CD4-positive, alpha-beta T cell treated with Interleukin-10 for 1 hour (primary cell): ENCODE data around the gene CPNE2.
A peak's percentile ranks its signal among the peaks of the same experiment; 100 is the strongest.

Source experiments
- DNase-seq: peaks from one replicate; pipeline ENCODE4 v3.0.0-alpha.2; 2020

CPNE2 gene

DNA sequence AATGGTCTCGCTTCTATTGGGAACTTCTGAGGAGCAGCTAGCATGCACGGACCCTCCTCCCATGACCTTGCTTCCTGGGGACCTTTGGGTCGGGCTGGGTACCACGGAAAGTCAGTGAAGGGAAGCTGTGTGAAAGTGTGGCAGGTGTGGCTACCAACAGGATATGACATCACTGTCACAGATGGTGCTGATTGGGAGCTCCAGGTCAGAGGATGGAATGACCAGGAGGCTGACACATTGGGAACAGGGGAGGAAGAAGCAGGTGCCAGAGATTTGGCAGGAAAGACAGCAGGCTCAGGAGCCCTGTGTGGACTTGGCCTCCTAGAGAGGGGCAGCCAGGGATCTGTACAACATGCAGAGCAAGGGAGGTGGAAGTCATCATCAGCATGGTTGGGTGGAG lies 34.0 kb downstream of the CPNE2 start:
- peak; percentile 14 for DNase-seq

DNA sequence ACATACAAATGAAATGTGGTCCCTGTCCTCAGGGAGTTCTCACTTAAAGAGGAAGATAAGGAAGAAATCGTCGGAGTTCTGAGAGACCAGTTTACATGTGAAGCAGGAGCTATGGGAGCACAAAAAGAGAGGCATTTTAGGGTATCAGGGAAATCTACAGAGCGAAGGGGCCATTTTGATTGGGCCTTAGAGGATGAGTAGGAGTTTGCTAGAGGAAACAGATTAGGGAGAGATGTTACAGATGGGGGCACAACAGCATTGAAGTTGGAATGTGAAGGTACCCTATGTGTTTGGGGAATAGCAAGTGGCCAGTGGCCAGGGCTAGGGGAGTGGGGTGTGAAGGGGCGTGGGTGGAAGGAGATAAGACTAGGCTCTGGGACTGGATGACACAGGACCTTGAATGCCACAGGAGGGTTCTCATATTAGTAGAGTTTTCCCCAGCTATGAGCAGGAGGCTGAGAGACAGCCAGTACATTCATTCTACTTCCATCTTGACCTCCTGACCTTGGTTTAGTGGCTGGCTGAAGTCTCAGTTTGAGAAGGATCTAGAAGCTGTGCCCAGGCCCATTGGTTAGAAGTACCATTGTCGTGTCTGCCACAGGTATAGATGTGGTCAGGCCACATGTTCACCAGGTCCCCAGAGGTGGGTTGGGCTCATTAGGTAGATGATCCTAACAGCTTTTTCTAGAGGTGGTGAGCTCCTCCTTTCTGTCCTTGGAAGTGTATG lies 34.8 kb downstream of the CPNE2 start:
- no peak for DNase-seq

DNA sequence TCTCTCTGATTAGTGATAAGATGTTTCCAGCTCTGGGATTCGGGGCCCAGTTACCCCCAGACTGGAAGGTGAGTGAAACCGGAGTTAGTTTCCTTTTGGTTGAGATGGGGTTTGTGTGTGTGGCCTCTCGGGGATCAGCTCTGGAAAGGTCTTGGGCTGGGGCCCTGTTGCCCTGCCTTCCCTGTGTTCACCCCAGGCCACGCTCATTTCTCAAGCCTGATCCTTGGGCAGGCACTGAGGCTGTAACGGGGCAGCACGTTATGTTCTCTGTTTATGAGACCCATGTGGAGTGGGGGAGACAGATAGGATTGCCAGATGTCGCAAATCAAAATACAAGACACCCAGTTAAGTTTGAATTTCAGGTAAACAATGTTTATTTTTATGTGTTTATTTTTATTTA lies 35.5 kb downstream of the CPNE2 start:
- DNase-seq = no peak

DNA sequence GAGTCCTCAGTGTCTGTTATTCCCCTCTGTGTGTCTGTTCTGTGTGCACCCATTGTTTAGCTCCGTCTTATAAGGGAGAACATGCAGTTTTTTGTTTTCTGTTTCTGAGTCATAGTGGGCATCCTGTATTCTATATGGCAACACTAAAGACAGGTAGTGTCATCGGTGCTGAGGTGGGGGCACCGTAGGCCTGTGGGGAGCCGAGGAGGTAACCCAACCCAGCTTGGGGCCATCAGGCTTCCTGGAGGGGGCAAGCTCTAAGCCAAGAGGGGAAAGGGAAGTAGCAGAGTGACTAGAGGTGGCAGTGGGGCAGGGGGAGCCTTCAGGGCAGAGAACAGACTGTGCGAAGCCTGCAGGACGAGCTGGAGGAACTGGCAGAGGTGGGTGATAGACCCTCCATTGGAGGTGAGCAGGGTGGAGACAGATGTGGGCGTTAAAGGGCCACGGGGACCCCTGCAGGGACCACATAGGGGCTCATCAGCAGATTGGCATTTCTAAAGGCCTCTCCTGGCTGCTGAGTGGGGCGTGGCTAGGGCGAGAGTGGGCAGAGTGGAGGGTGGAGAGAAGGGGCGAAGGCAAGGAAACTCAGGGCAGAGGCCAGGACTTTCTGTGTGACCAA lies 36.5 kb downstream of the CPNE2 start:
- DNase-seq = peak; percentile 54

DNA sequence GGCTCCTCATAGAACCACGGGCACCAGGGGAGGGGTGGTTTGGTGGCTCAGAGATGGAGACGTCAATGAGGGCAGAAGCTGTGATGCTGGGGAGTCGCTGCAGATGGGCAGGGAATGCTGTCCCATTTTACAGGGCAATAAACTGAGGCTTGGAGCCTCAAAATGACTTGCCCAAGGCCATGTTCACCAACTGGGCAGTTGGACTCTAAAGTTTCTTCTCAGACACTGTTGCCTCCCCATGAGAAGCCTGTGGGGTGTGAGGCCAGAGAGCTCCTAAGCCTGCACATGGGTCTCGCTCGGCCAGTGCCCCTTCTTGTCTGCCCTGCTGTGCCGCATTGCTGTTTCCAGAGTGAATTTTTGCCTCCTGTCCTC lies 38.6 kb downstream of the CPNE2 start:
- no peak for DNase-seq

DNA sequence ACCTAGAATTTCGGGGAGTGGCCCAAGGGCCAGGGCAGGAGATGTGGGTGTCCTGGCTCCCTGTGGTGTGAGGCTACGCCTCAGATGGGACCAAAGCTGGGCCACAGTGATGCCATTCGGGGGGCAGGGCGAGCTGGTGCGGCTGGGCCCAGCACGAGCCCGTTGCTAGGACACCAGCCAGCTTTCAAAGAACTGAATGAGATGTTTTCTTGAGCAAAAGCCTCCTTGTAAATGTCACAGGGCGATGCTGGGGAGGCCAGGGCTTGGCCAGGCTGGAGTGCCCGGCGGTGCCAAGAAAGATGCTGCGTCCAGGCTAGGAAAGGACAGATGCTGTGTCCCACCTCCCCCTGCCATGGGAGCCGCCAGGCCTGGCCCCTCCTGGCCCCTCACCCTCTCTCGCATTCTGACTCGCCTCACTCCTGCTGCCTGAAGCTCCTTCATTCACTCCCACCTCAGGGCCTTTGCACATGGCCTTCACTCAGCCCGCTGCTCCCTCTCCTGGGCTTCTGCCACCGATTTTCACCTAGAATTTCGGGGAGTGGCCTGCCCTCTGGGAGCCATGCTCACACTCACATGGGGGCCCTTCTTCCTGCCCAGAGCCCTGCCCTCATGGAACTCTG lies 39.1 kb downstream of the CPNE2 start:
- no peak for DNase-seq

DNA sequence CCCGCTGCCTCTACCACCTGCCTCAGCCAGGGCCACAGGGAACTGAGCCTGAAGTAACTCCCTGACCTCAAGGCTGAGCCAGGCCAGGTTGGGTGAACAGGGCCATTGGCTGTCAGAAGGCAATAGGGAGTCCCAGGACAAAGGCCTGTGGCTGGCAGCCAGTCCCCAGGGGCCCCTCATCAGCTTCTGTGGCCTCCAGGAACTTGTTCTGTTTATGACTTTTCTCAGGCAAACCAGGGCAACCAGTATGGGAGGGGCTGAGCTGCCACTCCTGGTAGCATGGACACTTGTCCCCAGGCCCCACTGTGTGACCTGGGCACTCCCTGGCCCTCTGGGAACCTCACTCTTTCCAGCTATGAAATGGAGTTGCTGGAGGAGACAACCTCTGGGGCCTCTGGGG lies 40.1 kb downstream of the CPNE2 start:
- DNase-seq = no peak

DNA sequence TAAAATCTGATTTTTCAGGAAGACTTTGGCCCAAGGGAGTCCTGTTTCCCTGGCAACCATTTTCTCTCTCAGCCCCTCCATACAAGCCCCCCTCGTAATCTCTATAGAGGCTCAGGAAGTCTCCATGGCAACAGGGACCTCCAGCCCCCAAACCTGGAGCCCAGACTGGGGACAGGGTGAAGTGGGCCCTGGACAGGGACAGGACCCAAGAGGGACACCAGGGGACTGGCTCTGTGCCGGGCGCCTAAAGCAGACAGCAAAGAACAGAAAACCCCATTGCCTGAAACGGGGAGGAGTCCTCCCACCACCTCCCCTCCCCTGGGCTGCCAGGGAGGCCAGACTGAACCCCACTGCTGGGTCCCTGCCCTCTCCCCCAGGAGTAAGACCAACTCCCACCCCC lies 40.6 kb downstream of the CPNE2 start:
- DNase-seq = no peak

DNA sequence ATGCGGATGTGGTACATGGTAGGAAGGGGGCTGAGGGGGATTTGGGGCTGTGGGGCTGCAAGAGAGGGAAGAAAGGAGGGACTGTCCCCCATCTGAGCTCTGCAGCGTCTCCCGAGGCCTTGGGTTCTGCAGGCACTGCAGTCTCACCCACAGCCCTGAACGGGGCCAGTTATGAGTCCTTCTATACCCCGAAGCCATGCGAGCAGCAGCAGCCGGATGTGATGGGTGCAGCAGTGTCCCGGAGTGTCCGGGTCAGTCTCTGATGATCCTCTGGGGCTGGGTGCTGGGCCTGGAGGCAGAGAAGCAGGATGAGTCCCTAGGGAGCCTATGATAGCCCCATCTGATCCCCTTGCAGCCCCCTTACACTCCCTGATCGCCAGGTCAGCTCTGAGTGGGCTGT lies 41.5 kb downstream of the CPNE2 start:
- DNase-seq = peak; percentile 17

DNA sequence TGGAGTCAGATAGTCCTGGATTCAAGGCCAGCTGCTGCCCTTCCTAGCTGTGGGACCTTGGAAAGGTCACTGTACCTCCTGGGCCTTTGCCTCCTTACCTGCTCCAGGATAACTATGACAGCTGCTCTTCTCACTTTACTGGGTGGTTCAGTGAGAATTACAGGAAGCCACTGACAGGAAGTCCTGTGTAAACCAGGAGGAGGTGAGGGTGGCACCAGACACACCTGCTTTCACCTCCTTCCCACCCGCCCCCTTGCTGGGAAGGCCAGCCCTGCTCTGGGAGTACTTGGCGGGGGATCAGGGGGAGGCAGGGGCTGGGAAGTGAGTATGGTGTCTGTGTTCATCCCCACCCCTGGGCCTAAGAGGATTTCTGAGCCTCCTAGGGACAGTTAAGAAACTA lies 42.6 kb downstream of the CPNE2 start:
- peak; percentile 64 for DNase-seq

DNA sequence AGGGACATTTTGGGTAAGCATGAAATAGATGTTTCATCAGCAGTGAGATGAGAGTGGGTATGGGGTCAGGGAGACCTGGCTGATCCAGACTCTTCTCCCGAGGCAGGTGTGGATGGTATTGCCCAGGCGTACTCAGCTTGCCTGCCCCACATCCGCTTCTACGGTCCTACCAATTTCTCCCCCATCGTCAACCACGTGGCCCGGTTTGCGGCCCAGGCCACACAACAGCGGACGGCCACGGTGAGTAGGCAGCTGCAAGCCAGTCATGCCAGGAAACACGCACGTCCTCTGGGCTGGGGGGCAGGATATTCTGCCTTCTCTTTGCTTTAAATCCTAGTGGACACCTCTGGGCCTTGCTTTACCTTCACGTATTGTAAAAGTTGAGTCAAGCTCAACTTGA lies 44.7 kb downstream of the CPNE2 start:
- DNase-seq = no peak

DNA sequence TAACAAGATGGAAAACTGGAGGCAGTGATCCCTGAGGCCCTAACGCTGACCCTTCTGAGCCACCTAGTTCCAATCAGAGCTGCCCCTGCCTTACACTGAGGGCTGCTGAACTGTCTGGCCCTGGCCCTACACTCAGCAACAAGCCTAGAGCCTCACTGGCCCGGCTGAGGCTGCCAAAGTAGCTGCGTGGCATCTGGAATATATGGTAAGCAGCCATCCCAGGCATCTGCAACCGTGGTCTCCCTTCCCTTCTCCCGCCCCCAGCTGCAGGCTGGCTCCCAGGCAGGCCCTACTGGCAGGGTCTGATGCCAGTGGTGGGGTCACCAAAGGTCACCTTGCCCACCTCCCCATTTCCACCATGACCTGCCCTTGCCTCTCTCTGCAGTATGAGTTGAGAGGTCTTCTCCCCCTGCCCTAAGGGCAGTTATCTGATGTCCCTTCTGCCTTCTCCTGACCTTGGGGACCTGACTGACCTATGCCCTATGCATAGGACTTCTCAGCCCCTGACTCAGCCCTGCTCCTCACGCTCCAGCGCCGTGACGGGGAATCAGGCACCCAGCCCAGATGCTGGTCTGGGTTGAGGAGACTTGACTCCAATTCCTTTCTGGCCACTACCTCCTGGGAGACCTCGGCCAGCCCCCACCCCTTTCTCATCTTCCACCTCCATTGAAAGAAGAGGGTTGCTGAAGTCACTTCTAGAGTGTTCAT lies 45.3 kb downstream of the CPNE2 start:
- no peak for DNase-seq

DNA sequence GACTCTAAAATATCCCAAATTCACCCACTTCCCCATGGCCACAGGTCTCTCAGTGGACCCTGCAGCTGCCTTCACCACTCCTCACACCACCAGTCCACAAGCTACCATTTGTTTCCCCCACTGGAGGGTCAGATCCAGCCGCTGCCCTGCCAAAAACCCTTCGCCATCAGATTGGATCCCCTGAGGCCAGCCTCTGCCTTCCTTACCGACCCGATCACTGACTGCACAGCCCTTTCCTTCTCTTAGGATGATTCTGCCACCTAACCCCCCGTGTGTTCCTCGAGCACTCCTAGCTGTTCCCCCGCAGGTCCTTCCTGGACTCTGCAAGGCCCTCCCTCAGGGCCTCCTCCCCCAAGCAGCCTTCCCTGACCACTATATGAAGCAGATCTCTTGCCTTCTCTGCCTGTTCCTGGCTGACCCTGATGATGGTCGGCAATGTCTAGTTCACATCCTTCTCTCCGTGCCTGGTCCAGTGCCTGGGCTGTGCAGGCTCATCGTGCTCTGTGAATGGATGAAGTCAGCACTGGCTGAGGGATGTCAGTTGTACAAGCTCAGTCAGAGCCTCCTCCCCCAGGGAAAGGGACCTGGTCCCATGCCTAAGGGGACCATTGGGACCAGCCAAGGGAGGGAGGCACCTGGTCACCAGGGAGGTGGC lies 46.0 kb downstream of the CPNE2 start:
- DNase-seq = no peak

DNA sequence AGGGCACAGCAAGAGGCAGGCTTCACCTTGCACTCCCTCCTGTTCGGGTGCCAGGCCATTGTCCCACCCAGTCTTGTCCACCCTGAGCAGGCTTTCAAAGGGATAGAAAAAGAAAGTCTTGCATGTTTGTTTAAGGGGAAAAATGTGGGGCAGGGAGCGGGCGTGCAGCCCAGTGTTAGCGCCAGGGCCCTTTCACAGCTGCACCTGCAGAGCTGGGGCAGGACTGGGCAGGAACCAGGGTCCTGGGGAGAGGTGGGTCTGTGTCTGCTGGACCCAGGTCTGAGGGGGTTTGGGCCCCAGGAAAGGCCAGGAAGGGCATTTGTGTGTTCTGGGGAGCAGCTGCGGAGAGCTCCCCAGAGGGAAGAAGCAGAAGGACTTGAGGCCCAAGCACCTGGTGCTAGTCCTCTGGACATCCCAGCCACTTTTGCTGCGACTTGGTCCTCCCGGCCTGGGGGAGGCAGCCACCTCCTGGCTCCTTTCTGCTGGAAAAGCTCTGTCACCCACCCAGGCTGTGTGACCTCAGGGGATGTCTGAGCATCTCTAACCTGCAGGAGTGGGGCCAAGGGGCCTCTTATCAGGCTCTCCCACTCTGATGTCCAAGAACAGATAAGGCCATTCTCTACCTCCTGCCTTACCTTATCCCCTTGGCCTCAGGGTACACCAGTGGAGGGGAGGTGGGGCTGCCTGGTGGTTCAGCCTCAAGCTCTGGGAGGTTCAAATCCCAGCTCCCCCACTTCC lies 48.7 kb downstream of the CPNE2 start:
- DNase-seq = no peak

DNA sequence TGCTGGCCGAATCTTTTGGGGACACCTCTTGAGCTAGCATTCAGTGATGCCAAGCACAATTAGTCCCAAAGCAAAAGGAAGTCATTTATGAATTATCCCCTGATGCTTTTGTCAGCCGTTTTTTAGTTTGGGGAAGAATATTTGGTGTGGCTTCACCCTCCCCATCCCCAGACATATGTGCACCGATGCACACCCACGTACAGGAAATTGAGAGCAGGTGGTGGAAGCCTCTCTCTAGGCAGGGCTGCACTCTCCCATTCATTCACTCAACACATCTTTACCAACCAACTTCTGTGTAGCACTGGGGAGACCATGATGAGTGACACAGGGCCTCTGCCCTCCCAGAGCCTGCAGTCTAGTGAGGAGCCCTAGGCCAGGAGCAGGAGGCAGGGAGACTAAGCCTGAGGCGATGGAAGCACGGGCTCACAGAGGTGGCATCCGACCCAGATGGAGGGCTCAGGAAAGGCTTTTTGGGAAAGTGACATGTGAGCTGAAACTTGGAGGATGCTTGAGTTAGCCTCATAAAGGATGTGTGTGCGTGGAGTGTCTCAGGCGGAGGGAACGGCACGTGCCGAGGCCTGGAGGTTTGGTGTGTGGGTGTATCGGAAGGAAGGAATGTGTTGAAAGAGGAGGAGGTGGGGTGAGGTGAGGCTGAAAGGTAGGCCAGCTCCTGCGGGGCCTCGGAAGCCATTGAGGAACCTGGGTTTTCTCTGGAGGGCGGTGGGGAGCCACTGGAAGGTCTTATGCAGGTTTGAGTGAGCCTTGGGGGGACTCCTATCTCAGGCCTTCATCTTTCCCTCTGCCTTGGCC lies 49.6 kb downstream of the CPNE2 start:
- peak; percentile 17 for DNase-seq

DNA sequence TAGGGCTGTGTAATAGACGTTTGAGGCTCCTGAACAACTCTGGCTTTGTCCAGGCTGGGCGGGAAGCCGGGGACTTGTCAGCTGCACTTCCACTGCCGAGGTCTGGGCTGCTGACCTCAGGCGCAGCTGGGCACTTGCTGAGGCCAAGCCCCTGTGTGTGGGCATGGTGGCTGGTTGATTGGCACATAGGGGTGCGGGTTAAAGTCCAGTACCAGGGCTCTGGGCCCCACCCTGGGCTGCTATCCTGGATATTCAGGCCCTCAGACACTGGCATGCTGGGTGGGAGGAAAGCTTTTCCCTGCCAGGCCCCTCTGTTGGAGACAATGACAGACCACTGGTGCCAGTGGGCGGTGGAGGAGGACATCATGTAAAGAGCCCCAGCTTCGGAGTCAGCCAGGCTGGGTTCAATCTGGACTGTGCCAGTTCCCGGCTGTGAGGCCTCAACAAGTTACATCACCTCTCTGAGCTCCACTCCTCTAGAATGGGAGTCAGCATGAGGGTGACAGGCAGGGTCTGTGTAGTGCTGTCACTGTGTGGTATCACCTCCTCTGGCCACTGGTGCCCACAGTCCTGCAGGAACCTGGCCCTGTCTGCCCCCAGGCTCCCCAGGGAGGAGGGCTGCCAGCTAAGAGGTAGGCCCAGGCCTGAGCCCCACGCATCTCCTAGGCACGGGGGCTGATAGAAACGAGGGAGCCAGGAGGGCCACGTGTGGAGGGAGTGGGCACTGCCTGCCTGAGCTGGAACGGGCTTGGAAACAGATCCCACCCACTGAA lies 51.0 kb downstream of the CPNE2 start:
- no peak for DNase-seq

DNA sequence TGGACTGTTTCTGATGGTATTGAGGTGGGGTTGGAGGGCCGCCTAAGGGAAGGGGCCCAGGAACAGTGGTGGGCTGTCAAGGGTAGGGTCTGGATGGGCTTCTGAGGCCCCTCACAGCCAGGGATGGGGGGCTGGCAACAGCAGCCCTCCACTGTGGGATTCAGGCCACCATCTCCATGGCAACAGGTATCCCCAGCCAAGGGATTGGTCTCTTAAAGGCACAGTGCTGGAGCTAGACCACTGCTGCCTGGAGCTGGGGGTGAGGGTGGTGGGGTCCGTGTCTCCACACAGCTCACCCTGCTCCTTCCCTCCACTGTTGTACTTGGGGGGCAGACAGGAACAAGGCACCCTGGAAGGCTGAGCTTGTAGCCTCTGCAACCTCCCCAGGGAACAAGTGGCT lies 51.6 kb downstream of the CPNE2 start:
- DNase-seq = no peak

DNA sequence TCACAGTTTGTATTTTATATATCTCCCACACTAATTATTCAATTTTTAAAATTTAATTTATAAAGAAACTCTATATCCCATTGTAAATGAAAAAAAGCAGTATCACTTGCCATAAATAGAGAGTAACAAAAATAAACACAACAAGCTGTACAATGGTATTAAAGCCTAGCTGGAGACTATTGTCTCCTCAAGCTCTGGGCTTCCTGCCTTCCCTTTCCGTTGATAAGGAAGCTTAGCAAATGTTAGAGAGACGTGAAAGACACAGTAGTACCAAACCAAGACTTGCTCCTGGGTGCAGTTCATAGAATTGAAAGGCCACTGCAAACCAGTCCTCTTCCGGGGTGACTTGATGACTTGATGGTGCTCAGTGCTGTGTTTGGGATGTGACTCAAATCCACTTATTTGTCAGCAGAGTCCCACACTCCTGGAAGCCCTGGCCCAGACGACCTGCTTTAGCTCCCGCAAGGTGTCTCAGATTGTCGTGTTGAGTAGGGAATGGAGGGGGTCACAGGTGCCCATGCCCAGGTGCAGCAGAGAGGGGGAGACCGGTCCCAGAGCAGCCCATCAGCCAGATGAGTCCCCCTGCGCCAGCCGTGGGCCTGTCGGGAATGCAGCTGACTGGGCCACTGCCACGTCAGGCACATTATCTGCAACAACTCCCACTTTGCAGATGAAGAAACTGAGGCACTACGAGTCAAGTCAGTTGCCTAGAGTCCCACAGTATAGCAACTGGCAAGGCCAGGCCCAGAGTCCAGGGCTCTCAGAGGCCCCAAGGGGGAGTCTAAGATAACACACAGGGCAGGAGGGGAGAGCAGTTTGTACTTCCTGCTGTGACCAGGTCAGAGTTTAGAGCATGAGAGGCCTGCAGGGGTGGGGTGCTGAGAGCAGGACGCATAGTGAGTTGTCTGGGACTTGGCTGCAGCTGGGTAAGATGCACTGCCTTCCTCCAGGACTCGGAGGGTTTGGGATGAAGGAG lies 53.0 kb downstream of the CPNE2 start:
- DNase-seq = no peak

DNA sequence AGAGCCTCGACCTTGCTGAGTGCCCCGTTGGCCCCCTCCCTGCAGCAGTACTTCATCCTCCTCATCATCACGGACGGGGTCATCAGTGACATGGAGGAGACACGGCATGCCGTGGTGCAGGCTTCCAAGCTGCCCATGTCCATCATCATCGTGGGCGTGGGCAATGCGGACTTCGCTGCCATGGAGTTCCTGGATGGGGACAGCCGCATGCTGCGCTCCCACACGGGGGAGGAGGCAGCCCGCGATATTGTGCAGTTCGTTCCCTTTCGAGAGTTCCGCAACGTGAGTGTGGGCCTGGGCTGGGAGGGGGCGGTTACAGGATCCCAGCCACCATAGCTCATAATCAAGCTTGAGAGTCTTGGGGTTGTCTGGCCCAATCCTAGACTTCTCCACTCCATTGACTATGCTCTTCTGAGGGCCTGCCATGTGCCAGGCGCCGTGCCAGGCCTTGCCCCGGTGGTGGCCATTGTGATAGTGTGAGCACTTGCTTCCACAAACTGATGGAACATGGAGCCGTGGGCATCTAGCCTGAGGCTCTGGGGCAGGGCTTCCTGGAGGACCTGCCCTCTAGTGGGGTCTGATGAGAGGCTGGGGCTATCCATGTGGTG lies 53.8 kb downstream of the CPNE2 start:
- no peak for DNase-seq
